C4-2B (cell line): ENCODE data around the gene ANLN.
"Not testable (repeated sequence)": the region's sequence is repeated elsewhere in the genome, so short reads cannot be mapped to it uniquely, and the experiment has no call there.

Experiments used
- H3K27ac ChIP-seq: fragments of 450-650 bp; 2 replicates; pipeline ENCODE4 v1.5.1; 2017
- ZFX ChIP-seq: fragments of 450-650 bp; IDR thresholded peaks from 2 replicates; pipeline ENCODE4 v1.6.1; 2017
- TF ChIP-seq, protein P1 (sequence below): fragments of 450-650 bp; conservative IDR thresholded peaks from 2 replicates; pipeline ENCODE4 v1.5.1; 2017; ENCODE audit warnings: mild to moderate bottlenecking

The ANLN gene

DNA sequence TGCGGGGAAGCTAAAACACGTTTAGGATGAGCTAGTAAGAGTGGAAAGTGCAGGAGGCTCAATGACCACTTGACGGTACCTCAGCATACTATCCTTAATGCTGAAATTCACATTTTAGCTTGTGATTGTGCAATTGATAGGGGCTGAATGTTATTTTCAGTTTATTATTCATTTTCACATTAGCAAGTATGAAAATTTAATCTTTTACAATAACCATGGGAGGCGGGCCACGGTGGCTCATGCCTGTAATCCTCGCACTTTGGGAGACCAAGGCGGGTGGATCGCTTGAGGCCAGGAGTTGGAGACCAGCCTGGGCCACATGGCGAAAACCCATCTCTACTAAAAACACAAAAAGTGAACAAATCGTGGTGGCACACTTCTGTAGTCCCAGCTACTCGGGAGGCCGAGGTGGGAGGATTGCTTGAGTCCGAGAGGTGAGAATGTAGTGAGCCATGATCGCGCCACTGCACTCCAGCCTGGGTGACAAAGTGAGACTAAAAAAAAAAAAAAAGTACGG is 22.0 kb upstream of the ANLN start:
- peak overlapping the region; percentile 42; the same call in 1 of the 2 replicates for H3K27ac ChIP-seq
- TF ChIP-seq, protein P1, sequence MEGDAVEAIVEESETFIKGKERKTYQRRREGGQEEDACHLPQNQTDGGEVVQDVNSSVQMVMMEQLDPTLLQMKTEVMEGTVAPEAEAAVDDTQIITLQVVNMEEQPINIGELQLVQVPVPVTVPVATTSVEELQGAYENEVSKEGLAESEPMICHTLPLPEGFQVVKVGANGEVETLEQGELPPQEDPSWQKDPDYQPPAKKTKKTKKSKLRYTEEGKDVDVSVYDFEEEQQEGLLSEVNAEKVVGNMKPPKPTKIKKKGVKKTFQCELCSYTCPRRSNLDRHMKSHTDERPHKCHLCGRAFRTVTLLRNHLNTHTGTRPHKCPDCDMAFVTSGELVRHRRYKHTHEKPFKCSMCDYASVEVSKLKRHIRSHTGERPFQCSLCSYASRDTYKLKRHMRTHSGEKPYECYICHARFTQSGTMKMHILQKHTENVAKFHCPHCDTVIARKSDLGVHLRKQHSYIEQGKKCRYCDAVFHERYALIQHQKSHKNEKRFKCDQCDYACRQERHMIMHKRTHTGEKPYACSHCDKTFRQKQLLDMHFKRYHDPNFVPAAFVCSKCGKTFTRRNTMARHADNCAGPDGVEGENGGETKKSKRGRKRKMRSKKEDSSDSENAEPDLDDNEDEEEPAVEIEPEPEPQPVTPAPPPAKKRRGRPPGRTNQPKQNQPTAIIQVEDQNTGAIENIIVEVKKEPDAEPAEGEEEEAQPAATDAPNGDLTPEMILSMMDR = no peak
- TF ChIP-seq ZFX = no peak

DNA sequence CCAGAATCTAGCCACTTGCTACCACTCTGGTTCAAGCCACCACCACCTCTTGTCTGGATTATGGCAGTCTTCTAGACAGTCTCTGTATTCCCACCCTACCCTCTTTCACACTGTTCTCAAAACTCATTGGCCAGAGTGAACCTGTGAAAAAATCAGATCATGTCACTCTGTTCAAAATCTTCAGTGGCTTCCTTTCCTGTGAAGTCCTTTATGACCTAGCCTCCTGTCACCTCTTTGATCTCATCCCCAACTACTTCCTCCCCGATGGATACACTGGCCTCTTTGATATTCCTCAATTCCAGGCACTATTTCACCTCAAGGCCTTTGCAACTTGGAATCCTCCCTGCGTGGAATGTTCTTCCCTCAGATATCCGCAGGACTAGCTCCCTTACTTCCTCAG is 21.2 kb upstream of the ANLN start:
- no peak overlapping the region for H3K27ac ChIP-seq
- no peak for TF ChIP-seq ZFX
- TF ChIP-seq, protein P1 = no peak

DNA sequence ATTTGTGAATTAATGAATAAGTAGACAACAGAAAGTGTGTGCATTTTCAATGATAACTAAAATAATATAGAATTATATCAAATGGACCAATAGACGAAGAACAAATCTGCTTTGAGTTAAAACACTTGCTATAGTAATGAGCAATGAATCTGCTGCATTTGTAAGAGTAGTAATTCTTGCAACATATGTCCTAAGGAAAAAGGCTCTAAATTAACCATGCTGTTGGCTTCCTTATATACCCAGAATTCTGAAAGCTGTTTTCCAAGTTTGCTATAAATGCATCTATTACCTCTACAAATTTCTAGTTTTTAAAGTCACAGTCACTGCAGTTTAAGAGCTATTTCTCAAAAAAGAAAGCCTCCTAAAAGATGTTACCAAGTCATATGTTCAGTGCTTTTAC is 20.5 kb upstream of the ANLN start:
- TF ChIP-seq, protein P1 = no peak
- TF ChIP-seq ZFX = no peak
- H3K27ac ChIP-seq = no peak overlapping the region

DNA sequence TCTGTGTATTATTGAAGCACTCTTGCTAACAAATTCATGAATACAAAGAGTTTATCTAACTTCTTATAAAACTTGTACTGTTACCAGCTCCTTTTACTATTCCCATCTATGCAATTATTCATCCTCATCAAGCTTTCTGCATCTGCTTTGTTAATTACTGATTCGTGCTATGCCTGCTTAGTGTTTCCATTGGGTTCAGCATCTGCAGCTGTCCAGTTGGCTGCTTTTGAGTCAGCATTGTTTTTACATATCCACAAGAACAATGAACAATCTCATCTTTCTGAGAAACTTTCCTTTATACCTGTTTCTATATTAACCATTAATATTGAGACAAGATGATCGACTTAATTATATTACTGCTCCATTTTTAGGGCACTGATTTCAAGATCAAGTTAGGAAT is 19.6 kb upstream of the ANLN start:
- TF ChIP-seq ZFX = no peak
- TF ChIP-seq, protein P1 = no peak
- H3K27ac ChIP-seq = no peak overlapping the region

DNA sequence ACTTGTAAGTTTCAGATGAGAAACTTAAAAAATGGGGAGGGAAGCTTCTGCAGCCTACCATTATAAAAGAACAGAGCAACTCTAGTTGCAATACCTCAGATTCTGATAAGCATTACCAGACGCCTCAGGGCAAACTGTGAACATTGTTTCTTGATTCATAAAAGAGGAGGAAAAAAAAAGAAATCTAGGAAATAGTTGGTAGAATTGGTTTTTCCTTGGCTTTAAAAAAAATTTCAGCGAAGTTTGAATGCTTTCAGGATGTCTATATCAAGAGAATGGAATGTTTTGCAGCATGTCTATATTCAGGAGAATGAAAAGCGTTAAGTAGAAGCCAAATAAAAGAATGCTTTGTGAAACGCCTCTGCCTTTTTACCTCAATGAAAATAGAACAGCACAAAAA is 17.5 kb upstream of the ANLN start:
- no peak for TF ChIP-seq ZFX
- TF ChIP-seq, protein P1 = no peak
- no peak overlapping the region for H3K27ac ChIP-seq

DNA sequence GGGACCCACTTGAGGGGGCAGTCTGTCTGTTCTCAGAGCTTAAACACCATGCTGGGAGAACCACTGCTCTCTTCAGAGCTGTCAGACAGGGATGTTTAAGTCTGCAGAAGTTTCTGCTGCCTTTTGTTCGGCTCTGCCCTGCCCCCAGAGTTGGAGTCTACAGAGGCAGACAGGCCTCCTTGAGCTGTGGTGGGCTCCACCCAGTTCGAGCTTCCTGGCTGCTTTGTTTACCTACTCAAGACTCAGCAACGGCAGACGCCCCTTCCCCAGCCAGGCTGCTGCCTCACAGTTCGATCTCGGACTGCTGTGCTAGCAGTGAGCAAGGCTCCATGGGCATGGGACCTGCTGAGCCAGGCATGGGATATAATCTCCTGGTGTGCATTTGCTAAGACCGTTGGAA is 11.1 kb upstream of the ANLN start:
- not testable (repeated sequence) for H3K27ac ChIP-seq

DNA sequence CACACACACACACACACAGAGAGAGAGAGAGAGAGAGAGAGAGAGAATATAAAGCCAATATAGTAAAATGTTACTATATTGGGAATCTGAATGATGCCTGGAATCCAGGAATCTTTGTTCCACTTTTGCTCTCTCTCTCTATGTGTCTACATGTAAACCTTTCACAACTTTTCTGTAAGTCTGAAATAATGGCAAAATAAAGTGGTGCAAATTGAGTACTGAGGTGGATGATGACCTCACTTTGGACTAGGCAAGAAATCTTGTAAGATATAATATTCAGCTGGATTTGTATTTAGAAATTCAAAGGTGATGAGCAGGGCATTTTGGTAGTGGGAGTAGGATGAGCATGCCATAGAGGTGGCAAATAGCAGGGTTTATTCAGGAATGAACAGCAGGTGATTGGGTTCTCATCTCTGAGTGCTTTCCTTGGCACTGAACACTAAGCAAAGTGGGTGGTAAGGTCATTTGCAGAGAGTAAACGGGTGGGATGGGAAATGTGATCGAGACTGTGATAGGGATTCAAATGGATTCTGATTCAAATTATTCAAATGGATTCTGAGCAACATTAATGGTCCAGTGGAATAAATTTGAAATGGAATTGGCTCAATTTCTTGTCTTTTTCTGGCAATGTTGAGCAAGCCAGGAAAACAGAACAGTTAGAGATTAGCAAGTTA is 9.7 kb upstream of the ANLN start:
- no peak for TF ChIP-seq ZFX
- TF ChIP-seq, protein P1 = no peak
- H3K27ac ChIP-seq = no peak overlapping the region

DNA sequence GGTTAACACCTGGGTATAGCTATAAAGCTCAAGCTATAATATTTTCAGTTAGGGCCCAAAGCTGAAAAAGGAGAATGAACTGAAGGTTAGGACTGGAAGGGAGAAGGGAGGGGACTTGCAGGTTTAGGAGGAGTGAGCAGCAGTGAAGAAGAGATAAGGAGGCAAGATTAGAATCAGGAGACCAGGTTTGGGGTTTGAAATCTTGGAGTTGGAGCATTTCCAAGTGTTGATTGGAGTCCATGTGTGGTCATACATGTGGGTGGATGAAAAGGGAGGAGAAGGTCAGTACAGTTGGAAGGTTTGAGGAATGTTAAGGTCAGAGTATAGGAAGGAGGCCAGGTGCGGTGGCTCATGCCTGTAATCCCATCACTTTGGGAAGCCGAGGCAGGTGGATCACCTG is 8.6 kb upstream of the ANLN start:
- TF ChIP-seq, protein P1 = no peak
- no peak for TF ChIP-seq ZFX
- no peak overlapping the region for H3K27ac ChIP-seq

DNA sequence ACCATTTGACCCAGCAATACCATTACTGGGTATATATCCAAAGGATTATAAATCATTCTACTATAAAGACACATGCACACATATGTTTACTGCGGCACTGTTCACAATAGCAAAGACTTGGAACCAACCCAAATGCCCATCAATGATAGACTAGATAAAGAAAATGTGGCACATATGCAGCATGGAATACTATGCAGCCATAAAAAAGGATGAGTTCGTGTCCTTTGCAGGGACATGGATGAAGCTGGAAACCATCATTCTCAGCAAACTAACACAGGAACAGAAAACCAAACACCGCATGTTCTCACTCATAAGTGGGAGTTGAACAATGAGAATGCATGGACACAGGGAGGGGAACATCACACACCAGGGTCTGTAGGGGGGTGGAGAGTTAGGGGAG is 6.4 kb upstream of the ANLN start:
- H3K27ac ChIP-seq = not testable (repeated sequence)

DNA sequence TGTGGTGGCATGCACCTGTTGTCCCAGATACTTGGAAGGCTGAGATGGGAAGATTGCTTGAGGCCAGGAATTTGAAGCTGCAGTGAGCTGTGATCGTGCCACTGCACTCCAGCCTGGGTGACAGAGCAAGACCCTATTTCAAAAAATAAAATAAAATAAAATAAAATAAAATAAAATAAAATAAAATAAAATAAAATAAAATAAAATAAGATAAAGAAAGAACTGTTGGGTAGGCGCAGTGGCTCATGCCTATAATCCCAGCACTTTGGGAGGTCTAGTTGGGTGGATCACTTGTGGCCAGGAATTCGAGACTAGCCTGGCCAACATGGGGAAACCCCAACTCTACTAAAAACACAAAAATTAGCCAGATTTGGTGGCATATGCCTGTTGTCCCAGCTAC is 4.0 kb upstream of the ANLN start:
- H3K27ac ChIP-seq = not testable (repeated sequence)
